HepG2 (cell line): ENCODE results near the gene TRIM7. TPM values are rescaled to one million over a fixed set of nuclear protein-coding genes. Genes with fewer than 3 reads are reported as not detected.

ENCODE experiments used
- CREB1 ChIP-seq, 2 experiments: fragments of 450-650 bp in 1 of 2; IDR thresholded peaks; 2 replicates each; pipeline ENCODE4 v1.6.1; 2016 to 2017; ENCODE audit warnings: control low read depth in 1 of 2, mild to moderate bottlenecking in 1 of 2, missing compliant biosample characterization in 1 of 2, missing genetic modification characterization in 1 of 2
- ELF4 ChIP-seq: sonication (generic); formaldehyde crosslinking; IDR thresholded peaks from 2 replicates; pipeline ENCODE4 v1.5.0; 2020; ENCODE audit warnings: missing genetic modification reagents, mild to moderate bottlenecking, moderate library complexity, borderline replicate concordance
- HDAC1 ChIP-seq: sonication (generic); formaldehyde crosslinking; IDR thresholded peaks from 2 replicates; pipeline ENCODE4 v1.5.1; 2020; ENCODE audit warnings: mild to moderate bottlenecking, missing genetic modification reagents
- HNRNPL ChIP-seq: fragments of 200-400 bp; formaldehyde crosslinking; IDR thresholded peaks from 2 replicates; pipeline ENCODE4 v1.6.1; 2017; ENCODE audit warnings: mild to moderate bottlenecking, low read depth, low read length
- NFIC ChIP-seq: IDR thresholded peaks from 2 replicates; pipeline ENCODE4 v1.6.1; 2012; ENCODE audit warnings: mild to moderate bottlenecking, low read length, inconsistent platforms
- POLR2AphosphoS2 ChIP-seq: IDR thresholded peaks from 2 replicates; pipeline ENCODE4 v1.6.1; 2011; ENCODE audit warnings: low read depth, low read length, improper control_type of control experiment
- SCMH1 ChIP-seq: sonication (generic); formaldehyde crosslinking; IDR thresholded peaks from 2 replicates; pipeline ENCODE4 v1.9.0; 2021; ENCODE audit warnings: missing genetic modification reagents, mild to moderate bottlenecking, borderline replicate concordance
- THAP11 ChIP-seq: IDR thresholded peaks from 2 replicates; pipeline ENCODE4 v1.6.1; 2016; ENCODE audit warnings: missing biosample characterization, missing genetic modification reagents
- THYN1 ChIP-seq: sonication (generic); formaldehyde crosslinking; IDR thresholded peaks from 2 replicates; pipeline ENCODE4 v1.8.1; 2023; ENCODE audit warnings: low read depth, mild to moderate bottlenecking, moderate library complexity, missing genetic modification reagents, borderline replicate concordance
- TSC22D2 ChIP-seq: sonication (generic); formaldehyde crosslinking; IDR thresholded peaks from 2 replicates; pipeline ENCODE4 v1.5.1; 2020; ENCODE audit warnings: missing genetic modification reagents, mild to moderate bottlenecking, borderline replicate concordance
- ZFP37 ChIP-seq: sonication (generic); formaldehyde crosslinking; IDR thresholded peaks from 2 replicates; pipeline ENCODE4 v1.4.0; 2020; ENCODE audit warnings: missing genetic modification reagents, borderline replicate concordance
- ZMAT3 ChIP-seq: sonication (generic); formaldehyde crosslinking; conservative IDR thresholded peaks from 2 replicates; pipeline ENCODE4 v1.7.0; 2021; ENCODE audit warnings: missing genetic modification reagents
- ZNF230 ChIP-seq: sonication (generic); formaldehyde crosslinking; IDR thresholded peaks from 2 replicates; pipeline ENCODE4 v1.4.0; 2020; ENCODE audit warnings: mild to moderate bottlenecking, missing genetic modification reagents
- ZNF552 ChIP-seq: sonication (generic); formaldehyde crosslinking; IDR thresholded peaks from 2 replicates; pipeline ENCODE4 v1.9.0; 2022; ENCODE audit warnings: missing genetic modification reagents, mild to moderate bottlenecking, borderline replicate concordance
- ZNF709 ChIP-seq: sonication (generic); formaldehyde crosslinking; IDR thresholded peaks from 2 replicates; pipeline ENCODE4 v1.5.0; 2020; ENCODE audit warnings: mild to moderate bottlenecking, missing genetic modification reagents
- ZNF83 ChIP-seq: sonication (generic); formaldehyde crosslinking; IDR thresholded peaks from 2 replicates; pipeline ENCODE4 v1.4.0; 2020; ENCODE audit warnings: missing genetic modification reagents, mild to moderate bottlenecking, borderline replicate concordance
- ZSCAN20 ChIP-seq: sonication (generic); formaldehyde crosslinking; IDR thresholded peaks from 2 replicates; pipeline ENCODE4 v1.4.0; 2020; ENCODE audit warnings: missing genetic modification reagents, mild to moderate bottlenecking, borderline replicate concordance
- polyA plus RNA-seq, 8 experiments: library from polyadenylated mRNA; depleted of rRNA in 3 of 8; stranded (reverse) in 7 of 8; unstranded in 1 of 8; fragments of >200 nt; fragmentation: Illumina TruSeq in 4 of 8; extraction: Trizol in 4 of 8; gene quantifications; 2 replicates each; pipeline versions ENCODE4 v1.2.1 to v1.2.3, GENCODE V29; 2011 to 2016; ENCODE audit warnings: low read depth in 4 of 8, missing spikeins in 1 of 8, mixed read lengths in 1 of 8; ENCODE audit not compliant: insufficient read depth in 1 of 8
- total RNA-seq, 5 experiments: library from RNA; depleted of rRNA; stranded (reverse); fragments of >200 nt; fragmentation: Illumina TruSeq; extraction: Trizol; gene quantifications; 2 replicates each; pipeline ENCODE4 v1.2.3, GENCODE V29; 2016; ENCODE audit warnings: low read depth in 1 of 5
- TF ChIP-seq, protein P1 (sequence below): conservative IDR thresholded peaks from 2 replicates; pipeline ENCODE4 v1.6.1; 2018; ENCODE audit warnings: missing genetic modification reagents
- TF ChIP-seq, protein P2 (sequence below): sonication (generic); formaldehyde crosslinking; IDR thresholded peaks from 2 replicates; pipeline ENCODE4 v1.5.1; 2020; ENCODE audit warnings: mild to moderate bottlenecking, missing genetic modification reagents, borderline replicate concordance
- TF ChIP-seq, protein P3 (sequence below): sonication (generic); formaldehyde crosslinking; IDR thresholded peaks from 2 replicates; pipeline ENCODE4 v1.4.0; 2020; ENCODE audit warnings: missing genetic modification reagents
- TF ChIP-seq, protein P4 (sequence below): sonication (generic); formaldehyde crosslinking; IDR thresholded peaks from 2 replicates; pipeline ENCODE4 v1.8.0; 2022; ENCODE audit warnings: low read depth, missing genetic modification reagents
- TF ChIP-seq, protein P5 (sequence below): sonication (generic); formaldehyde crosslinking; IDR thresholded peaks from 2 replicates; pipeline ENCODE4 v1.4.0; 2020; ENCODE audit warnings: mild to moderate bottlenecking, missing genetic modification reagents

Gene TRIM7
- total and polyA plus RNA-seq, 2 of the 13 experiments (the other 11 are each of a cell fraction or from before 2014, with no cell fraction given), result 0.13 TPM; not detected in 1

DNA sequence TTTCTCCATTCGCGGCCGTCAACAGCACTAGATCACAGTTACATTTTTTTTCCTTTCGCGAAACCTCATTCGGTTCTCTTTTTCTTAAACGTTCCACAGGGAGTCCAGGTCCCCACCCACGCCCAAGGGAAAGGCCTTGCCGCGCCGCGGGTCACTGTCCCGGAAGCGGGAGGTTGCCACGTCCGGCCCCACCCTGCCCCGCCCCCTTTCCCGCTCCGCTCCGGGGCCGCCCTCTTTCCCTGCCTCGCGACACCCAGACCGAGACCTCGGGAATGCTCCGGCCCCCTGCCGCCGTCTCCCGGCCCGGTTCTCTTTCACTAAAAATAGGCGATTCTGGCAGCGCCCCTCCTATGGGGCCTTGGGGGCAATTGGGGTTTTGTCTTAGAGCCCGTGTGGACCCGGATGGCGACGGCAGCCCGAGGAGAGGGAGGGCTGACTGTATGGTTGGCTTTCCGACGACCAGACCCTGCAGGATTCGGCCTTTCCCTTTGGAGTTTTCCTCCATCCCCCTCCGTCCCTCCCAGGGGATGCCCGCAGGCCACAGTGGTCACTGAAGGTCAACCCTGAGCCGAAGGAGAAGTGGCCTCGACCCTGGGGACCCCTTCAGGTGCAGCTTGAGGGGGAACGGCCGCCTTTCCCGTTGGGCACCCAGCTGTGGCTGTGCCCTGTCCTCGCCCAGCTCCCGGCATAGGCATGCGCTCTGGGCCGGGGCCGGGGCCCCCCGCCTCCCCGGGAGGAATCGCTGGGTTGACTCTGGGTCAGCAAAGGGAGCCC lies 41.5 kb upstream of the TRIM7 start (continued):
- no peak for TF ChIP-seq CREB1 (IDR thresholded peaks at IDR 0.05)
- TF ChIP-seq CREB1 (CRISPR knock-in tag; IDR thresholded peaks at IDR 0.05), result no peak
- TF ChIP-seq SCMH1, result no peak
- TF ChIP-seq HDAC1, result peak; percentile 42; the same call in 1 of the 2 replicates
- peak; percentile 73; the same call in 1 of the 2 replicates for TF ChIP-seq THAP11 (CRISPR knock-in tag)
- TF ChIP-seq, protein P1, sequence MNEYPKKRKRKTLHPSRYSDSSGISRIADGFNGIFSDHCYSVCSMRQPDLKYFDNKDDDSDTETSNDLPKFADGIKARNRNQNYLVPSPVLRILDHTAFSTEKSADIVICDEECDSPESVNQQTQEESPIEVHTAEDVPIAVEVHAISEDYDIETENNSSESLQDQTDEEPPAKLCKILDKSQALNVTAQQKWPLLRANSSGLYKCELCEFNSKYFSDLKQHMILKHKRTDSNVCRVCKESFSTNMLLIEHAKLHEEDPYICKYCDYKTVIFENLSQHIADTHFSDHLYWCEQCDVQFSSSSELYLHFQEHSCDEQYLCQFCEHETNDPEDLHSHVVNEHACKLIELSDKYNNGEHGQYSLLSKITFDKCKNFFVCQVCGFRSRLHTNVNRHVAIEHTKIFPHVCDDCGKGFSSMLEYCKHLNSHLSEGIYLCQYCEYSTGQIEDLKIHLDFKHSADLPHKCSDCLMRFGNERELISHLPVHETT, result no peak
- TF ChIP-seq ELF4 (CRISPR knock-in tag), result peak; percentile 19; the same call in 1 of the 2 replicates
- no peak for TF ChIP-seq ZSCAN20
- no peak for TF ChIP-seq ZNF83
- no peak; the same call in 1 of the 2 replicates for TF ChIP-seq ZFP37
- peak; percentile 30; the same call in 1 of the 2 replicates for TF ChIP-seq HNRNPL
- TF ChIP-seq ZNF230, result peak; percentile 90; the same call in 1 of the 2 replicates
- TF ChIP-seq, protein P2, sequence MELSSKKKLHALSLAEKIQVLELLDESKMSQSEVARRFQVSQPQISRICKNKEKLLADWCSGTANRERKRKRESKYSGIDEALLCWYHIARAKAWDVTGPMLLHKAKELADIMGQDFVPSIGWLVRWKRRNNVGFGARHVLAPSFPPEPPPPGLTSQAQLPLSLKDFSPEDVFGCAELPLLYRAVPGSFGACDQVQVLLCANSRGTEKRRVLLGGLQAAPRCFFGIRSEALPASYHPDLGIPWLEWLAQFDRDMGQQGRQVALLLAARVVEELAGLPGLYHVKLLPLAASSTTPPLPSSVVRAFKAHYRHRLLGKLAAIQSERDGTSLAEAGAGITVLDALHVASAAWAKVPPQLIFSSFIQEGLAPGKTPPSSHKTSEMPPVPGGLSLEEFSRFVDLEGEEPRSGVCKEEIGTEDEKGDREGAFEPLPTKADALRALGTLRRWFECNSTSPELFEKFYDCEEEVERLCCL (CRISPR knock-in tag), result peak; percentile 38; the same call in 1 of the 2 replicates
- TF ChIP-seq, protein P3, sequence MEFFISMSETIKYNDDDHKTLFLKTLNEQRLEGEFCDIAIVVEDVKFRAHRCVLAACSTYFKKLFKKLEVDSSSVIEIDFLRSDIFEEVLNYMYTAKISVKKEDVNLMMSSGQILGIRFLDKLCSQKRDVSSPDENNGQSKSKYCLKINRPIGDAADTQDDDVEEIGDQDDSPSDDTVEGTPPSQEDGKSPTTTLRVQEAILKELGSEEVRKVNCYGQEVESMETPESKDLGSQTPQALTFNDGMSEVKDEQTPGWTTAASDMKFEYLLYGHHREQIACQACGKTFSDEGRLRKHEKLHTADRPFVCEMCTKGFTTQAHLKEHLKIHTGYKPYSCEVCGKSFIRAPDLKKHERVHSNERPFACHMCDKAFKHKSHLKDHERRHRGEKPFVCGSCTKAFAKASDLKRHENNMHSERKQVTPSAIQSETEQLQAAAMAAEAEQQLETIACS, result no peak
- no peak for TF ChIP-seq ZNF552 (CRISPR knock-in tag)
- no peak for TF ChIP-seq ZNF709 (CRISPR knock-in tag)
- no peak for TF ChIP-seq POLR2AphosphoS2
- TF ChIP-seq, protein P4, sequence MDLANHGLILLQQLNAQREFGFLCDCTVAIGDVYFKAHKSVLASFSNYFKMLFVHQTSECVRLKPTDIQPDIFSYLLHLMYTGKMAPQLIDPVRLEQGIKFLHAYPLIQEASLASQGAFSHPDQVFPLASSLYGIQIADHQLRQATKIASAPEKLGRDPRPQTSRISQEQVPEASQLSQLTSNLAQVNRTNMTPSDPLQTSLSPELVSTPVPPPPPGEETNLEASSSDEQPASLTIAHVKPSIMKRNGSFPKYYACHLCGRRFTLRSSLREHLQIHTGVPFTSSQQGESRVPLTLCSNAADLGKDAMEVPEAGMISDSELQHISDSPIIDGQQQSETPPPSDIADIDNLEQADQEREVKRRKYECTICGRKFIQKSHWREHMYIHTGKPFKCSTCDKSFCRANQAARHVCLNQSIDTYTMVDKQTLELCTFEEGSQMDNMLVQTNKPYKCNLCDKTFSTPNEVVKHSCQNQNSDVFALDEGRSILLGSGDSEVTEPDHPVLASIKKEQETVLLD (CRISPR knock-in tag), result no peak
- TF ChIP-seq, protein P5, sequence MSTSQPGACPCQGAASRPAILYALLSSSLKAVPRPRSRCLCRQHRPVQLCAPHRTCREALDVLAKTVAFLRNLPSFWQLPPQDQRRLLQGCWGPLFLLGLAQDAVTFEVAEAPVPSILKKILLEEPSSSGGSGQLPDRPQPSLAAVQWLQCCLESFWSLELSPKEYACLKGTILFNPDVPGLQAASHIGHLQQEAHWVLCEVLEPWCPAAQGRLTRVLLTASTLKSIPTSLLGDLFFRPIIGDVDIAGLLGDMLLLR, result no peak
- 0 out of 2 replicates have a peak, but pooled peaks have one; percentile 63 for TF ChIP-seq ZMAT3
- TF ChIP-seq THYN1 (CRISPR knock-in tag), result no peak
- no peak for TF ChIP-seq TSC22D2 (CRISPR knock-in tag)
- no peak for TF ChIP-seq NFIC
